ENCODE measurements around the gene MKI67. TPM values are rescaled to one million over a fixed set of nuclear protein-coding genes. Genes with fewer than 3 reads are reported as not detected.

MKI67 gene
- total RNA-seq, 1 donor from 2014 or later, result 1.2 TPM

DNA sequence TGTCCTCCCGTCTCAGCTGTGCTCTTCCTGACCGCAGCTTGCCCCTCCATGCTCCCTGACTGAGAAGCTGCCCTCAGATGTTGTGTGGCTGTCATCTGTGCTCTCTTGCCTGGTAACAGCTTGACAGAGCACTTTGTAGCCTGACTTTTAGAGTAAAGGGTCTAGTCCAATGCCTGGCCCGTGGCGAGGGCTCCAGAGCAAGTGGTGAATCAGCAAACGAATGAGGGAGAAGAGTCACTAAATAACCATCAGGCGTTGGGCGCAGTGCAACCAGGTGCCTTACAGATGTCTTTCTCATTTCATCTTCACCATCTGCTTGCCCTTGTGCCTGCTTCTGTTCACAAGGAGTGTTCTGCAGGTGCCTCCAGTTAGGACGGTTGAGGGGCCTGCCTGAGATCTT is 45.6 kb downstream of the MKI67 start:
- Histone ChIP-seq H3K27me3 (ENCODE audit: low read depth) (no peaks in the 10 kb centered on the region), H3K36me3 (peaks cover 79% of the 10 kb centered on the region), H3K4me1 (no peaks in the 10 kb centered on the region), H3K9me3 (replicated peaks) (no peaks in the 10 kb centered on the region), H3K27ac (replicated peaks) (no peak overlapping the region), H3K4me3 (no peak overlapping the region)
- TF ChIP-seq, protein P1, sequence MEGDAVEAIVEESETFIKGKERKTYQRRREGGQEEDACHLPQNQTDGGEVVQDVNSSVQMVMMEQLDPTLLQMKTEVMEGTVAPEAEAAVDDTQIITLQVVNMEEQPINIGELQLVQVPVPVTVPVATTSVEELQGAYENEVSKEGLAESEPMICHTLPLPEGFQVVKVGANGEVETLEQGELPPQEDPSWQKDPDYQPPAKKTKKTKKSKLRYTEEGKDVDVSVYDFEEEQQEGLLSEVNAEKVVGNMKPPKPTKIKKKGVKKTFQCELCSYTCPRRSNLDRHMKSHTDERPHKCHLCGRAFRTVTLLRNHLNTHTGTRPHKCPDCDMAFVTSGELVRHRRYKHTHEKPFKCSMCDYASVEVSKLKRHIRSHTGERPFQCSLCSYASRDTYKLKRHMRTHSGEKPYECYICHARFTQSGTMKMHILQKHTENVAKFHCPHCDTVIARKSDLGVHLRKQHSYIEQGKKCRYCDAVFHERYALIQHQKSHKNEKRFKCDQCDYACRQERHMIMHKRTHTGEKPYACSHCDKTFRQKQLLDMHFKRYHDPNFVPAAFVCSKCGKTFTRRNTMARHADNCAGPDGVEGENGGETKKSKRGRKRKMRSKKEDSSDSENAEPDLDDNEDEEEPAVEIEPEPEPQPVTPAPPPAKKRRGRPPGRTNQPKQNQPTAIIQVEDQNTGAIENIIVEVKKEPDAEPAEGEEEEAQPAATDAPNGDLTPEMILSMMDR (IDR thresholded peaks at IDR 0.05; ENCODE audit: borderline replicate concordance), result no peak
- DNase-seq, result no peak
- intact Hi-C loops (cut with micrococcal nuclease), result no loop called here

DNA sequence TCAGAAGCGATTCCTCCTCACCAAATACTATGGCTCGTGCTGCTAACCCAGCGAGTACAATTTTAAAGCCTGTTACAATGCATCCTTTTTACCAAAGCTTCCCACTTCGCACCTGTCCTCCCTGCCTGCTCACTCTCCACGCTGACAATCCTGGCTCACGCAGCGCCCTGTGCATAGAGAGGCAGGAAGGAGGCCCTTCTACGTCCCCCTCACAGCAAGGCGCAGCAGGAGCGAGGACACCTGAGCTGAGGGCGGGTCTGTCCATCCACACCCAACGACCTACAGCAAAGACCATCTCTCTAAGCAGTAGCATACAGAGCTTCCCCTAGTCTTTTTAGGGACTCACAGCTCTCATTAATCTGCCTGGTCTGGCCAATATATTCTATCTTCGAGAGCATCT is 46.0 kb downstream of the MKI67 start:
- Histone ChIP-seq H3K27ac (replicated peaks) (no peak overlapping the region), H3K27me3 (ENCODE audit: low read depth) (no peaks in the 10 kb centered on the region), H3K4me1 (no peaks in the 10 kb centered on the region), H3K9me3 (replicated peaks) (no peaks in the 10 kb centered on the region), H3K36me3 (peaks cover 80% of the 10 kb centered on the region), H3K4me3 (no peak overlapping the region)
- TF ChIP-seq, protein P1 (IDR thresholded peaks at IDR 0.05; ENCODE audit: borderline replicate concordance), result no peak
- DNase-seq, result no peak
- intact Hi-C loops (cut with micrococcal nuclease), result no loop called here

DNA sequence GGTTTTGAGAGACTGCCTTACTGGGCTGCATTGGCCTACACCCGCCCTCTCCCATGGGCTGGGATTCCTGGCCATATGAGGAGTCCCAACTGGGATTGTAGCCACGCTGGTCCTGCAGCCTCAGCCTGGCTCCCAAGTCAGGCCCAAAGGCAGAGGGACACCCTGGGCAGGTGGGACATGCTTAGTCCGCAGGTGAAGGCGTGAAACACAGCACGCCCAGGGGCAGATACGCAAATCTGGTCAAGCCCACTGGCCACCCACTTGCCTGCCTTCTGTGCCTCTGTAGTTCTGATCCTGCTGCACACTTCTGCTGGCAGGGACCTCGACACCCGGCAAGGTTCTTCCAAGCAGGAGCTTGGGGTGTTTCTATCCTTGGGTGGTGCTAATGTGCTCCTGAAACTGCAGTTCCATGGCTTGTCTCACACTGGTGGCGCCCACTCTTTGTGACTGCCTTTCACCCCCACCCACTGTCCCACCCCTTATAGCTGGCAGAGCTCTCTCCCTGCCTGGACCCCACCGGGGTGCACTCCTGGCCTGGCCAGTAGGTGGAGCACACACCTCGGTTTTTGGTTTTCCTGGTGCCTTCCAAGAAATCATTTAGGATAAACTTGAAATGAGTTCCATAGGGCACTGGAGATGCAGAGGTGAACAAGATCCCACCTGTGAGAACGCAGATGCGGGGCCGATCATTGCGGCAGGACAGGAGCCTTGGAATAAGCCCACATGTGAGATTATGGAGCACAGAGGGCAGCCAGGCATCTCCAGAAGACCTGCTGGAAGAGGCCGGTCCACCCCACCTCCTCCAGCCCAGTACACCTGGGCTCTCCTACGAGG is 47.9 kb downstream of the MKI67 start:
- Histone ChIP-seq H3K4me1 (no peaks in the 10 kb centered on the region), H3K9me3 (replicated peaks) (no peaks in the 10 kb centered on the region), H3K27me3 (ENCODE audit: low read depth) (no peaks in the 10 kb centered on the region), H3K36me3 (peaks cover 81% of the 10 kb centered on the region), H3K4me3 (no peak overlapping the region), H3K27ac (replicated peaks) (no peak overlapping the region)
- intact Hi-C loops (cut with micrococcal nuclease), result no loop called here
- TF ChIP-seq, protein P1 (IDR thresholded peaks at IDR 0.05; ENCODE audit: borderline replicate concordance), result peak; percentile 67
- no peak for DNase-seq

DNA sequence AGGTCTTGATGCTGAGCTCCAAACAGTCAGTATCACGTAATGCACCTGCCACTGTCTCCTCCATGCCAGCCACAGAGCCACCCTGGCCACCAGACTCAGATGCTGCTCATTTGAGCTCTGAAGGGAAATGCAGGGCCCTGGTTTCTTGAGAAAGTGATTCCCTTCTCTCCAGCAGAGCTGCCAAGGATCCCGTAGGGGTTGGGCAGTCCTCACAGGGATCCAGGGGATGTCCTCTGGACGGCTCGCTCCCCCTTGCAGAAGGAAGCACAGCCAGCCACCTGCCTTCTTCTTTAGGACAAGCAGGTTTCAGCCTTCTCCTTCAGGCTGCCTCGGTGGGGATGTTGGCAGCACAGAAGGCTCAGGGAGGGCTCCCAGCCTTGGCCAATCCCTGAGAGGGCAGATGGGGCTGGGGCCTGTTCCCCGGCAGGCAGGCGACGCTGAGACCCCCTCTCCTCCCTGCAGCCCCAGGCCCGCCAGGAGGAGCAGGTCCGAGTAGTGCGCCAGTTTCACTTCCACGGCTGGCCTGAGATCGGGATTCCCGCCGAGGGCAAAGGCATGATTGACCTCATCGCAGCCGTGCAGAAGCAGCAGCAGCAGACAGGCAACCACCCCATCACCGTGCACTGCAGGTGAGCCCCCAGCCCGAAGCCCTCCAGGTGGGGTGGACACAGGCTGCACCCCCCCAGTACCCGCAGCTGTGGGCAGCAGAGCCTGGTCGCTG is 48.9 kb downstream of the MKI67 start:
- no peak for DNase-seq
- no peaks in the 10 kb centered on the region for H3K4me1 ChIP-seq
- H3K27ac ChIP-seq (replicated peaks), result no peak overlapping the region
- no peaks in the 10 kb centered on the region for H3K9me3 ChIP-seq (replicated peaks)
- H3K4me3 ChIP-seq, result no peak overlapping the region
- no peaks in the 10 kb centered on the region for H3K27me3 ChIP-seq (ENCODE audit: low read depth)
- intact Hi-C loops (cut with micrococcal nuclease), result no loop called here
- TF ChIP-seq, protein P1 (IDR thresholded peaks at IDR 0.05; ENCODE audit: borderline replicate concordance), result no peak
- H3K36me3 ChIP-seq, result peaks cover 88% of the 10 kb centered on the region

DNA sequence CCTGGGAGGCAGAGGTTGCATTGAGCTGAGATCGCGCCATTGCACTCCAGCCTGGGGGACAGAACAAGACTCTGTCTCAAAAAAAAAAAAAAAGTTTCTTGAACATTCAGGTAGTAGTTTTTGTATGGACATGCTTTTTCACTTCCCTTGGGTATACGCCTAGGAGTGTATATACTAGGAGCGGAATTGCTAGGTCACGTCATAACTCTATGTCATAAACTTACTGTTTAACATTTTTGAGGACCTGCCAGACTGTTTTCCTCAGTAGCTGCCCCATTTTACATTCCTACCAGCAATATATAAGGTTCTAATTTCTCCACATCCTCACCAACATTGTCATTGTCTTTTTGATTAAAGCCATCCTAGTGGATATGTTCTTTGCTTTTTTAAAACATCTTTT is 51.6 kb downstream of the MKI67 start:
- intact Hi-C loops (cut with micrococcal nuclease), result no loop called here
- peaks cover 93% of the 10 kb centered on the region for H3K36me3 ChIP-seq

More for the DNA sequence above, 51.6 kb downstream of the MKI67 start:
- TF ChIP-seq, protein P1 (IDR thresholded peaks at IDR 0.05; ENCODE audit: borderline replicate concordance), result no peak
- DNase-seq, result no peak
- Histone ChIP-seq H3K27ac (replicated peaks) (no peak overlapping the region), H3K9me3 (replicated peaks) (no peaks in the 10 kb centered on the region), H3K27me3 (ENCODE audit: low read depth) (no peaks in the 10 kb centered on the region), H3K4me3 (no peak overlapping the region), H3K4me1 (peaks cover under 1% of the 10 kb centered on the region)

All from left ventricle myocardium inferior (tissue), 1 donor.